GM23338 (cell line): ENCODE results near the gene DTNB. TPM values are rescaled to one million over a fixed set of nuclear protein-coding genes. Genes with fewer than 3 reads are reported as not detected.

ENCODE experiments used
- ATAC-seq: fragments of 200-7000 bp; cut with Tn5 transposase; 3 replicates; pipeline ENCODE4 v1.9.1; 2020
- DNase-seq: peaks from one replicate; pipeline ENCODE4 v3.0.0-alpha.2; 2015; ENCODE audit warnings: low spot score
- H2AFZ ChIP-seq: fragments of 200-600 bp; sonication (generic); 2 replicates; pipeline ENCODE4 v1.8.0; 2016; ENCODE audit warnings: antibody characterized with exemption, mild to moderate bottlenecking, moderate library complexity
- H3F3A ChIP-seq: fragments of 200-600 bp; sonication (generic); replicated peaks from 2 replicates; pipeline ENCODE4 v1.8.0; 2017; ENCODE audit warnings: antibody characterized with exemption, mixed run types, low read depth
- H3K27ac ChIP-seq: fragments of 200-600 bp; sonication (generic); 2 replicates; pipeline ENCODE4 v1.6.1; 2016; ENCODE audit warnings: low read depth
- H3K27me3 ChIP-seq: fragments of 200-600 bp; sonication (generic); 2 replicates; pipeline ENCODE4 v1.8.0; 2016; ENCODE audit warnings: mild to moderate bottlenecking, mixed run types, moderate library complexity; ENCODE audit not compliant: insufficient read depth
- H3K36me3 ChIP-seq: fragments of 200-600 bp; sonication (generic); 2 replicates; pipeline ENCODE4 v1.8.0; 2016; ENCODE audit warnings: mild to moderate bottlenecking; ENCODE audit not compliant: insufficient read depth
- H3K4me1 ChIP-seq: fragments of 200-600 bp; sonication (generic); 2 replicates; pipeline ENCODE4 v1.8.0; 2016; ENCODE audit warnings: mild to moderate bottlenecking, moderate library complexity; ENCODE audit not compliant: insufficient read depth
- H3K4me2 ChIP-seq: fragments of 200-600 bp; sonication (generic); 2 replicates; pipeline ENCODE4 v1.7.1; 2017; ENCODE audit warnings: mixed run types
- H3K4me3 ChIP-seq: fragments of 200-600 bp; sonication (generic); 2 replicates; pipeline ENCODE4 v1.6.1; 2016; ENCODE audit warnings: mixed run types
- H3K79me2 ChIP-seq: fragments of 200-600 bp; sonication (generic); replicated peaks from 2 replicates; pipeline ENCODE4 v1.8.0; 2017; ENCODE audit warnings: mild to moderate bottlenecking; ENCODE audit not compliant: insufficient read depth
- H3K9me2 ChIP-seq: fragments of 200-600 bp; sonication (generic); 2 replicates; pipeline ENCODE4 v1.8.0; 2017; ENCODE audit not compliant: insufficient read depth
- H4K20me1 ChIP-seq: fragments of 200-600 bp; sonication (generic); replicated peaks from 2 replicates; pipeline ENCODE4 v1.8.0; 2017; ENCODE audit warnings: mild to moderate bottlenecking; ENCODE audit not compliant: insufficient read depth
- H3K27ac Mint-ChIP-seq: 2 replicates; pipeline ENCODE4 v1.8.0; 2020; ENCODE audit warnings: inconsistent platforms, mild to moderate bottlenecking, moderate library complexity, mixed read lengths
- H3K27me3 Mint-ChIP-seq: 3 replicates; pipeline ENCODE4 v1.8.0; 2022; ENCODE audit warnings: low read depth, mild to moderate bottlenecking, moderate library complexity, mixed read lengths, inconsistent platforms; ENCODE audit not compliant: insufficient read depth, poor library complexity
- H3K36me3 Mint-ChIP-seq: 3 replicates; pipeline ENCODE4 v1.8.0; 2021; ENCODE audit warnings: low read depth, mild to moderate bottlenecking, inconsistent platforms, moderate library complexity, mixed read lengths
- H3K4me1 Mint-ChIP-seq: 3 replicates; pipeline ENCODE4 v1.8.0; 2020; ENCODE audit warnings: mild to moderate bottlenecking, inconsistent platforms, mixed read lengths
- H3K4me3 Mint-ChIP-seq: 3 replicates; pipeline ENCODE4 v1.8.0; 2021; ENCODE audit warnings: moderate library complexity, mild to moderate bottlenecking, inconsistent platforms, mixed read lengths
- H3K9me3 Mint-ChIP-seq: 3 replicates; pipeline ENCODE4 v1.8.0; 2020; ENCODE audit warnings: moderate library complexity, mild to moderate bottlenecking, inconsistent platforms, mixed read lengths
- CREB1 ChIP-seq: fragments of 250-450 bp; sonication (Bioruptor Pico); IDR thresholded peaks from 2 replicates; pipeline ENCODE4 v1.5.0; 2020; ENCODE audit warnings: low read depth, mild to moderate bottlenecking, moderate library complexity
- CTCF ChIP-seq, 2 experiments: fragments of 200-600 bp in 1 of 2; sonication (generic) in 1 of 2; conservative IDR thresholded peaks; 2 replicates each; pipeline versions ENCODE4 v1.5.1 to v1.6.1; 2016 to 2017; ENCODE audit warnings: antibody characterized with exemption in 2 of 2, low read depth in 2 of 2, mild to moderate bottlenecking in 2 of 2, moderate library complexity in 1 of 2
- EZH2phosphoT487 ChIP-seq: fragments of 200-600 bp; sonication (generic); IDR thresholded peaks from one replicate; pipeline ENCODE4 v1.8.1; 2018; ENCODE audit warnings: antibody characterized with exemption; ENCODE audit not compliant: unreplicated experiment
- REST ChIP-seq: IDR thresholded peaks from one replicate; pipeline ENCODE4 v1.6.1; 2018; ENCODE audit warnings: antibody characterized with exemption; ENCODE audit not compliant: unreplicated experiment
- ZNF114 ChIP-seq: fragments of 250-450 bp; sonication (Bioruptor Pico); IDR thresholded peaks from 2 replicates; pipeline ENCODE4 v1.5.0; 2020; ENCODE audit warnings: mild to moderate bottlenecking, moderate library complexity
- ZNF331 ChIP-seq: fragments of 250-450 bp; sonication (Bioruptor Pico); IDR thresholded peaks from 2 replicates; pipeline ENCODE4 v1.5.0; 2020; ENCODE audit warnings: low read depth, mild to moderate bottlenecking, moderate library complexity
- polyA plus RNA-seq: library from polyadenylated mRNA; unstranded; fragments of >200 nt; fragmentation: Nextera tagmentation; extraction: Ambion mirVana; gene quantifications from 2 replicates; pipeline ENCODE4 v1.2.1, GENCODE V29; 2016
- total RNA-seq: library from RNA; depleted of rRNA; stranded (reverse); fragments of >200 nt; shearing (Covaris generic); gene quantifications from 2 replicates; pipeline ENCODE4 v1.2.3, GENCODE V29; 2014
- TF ChIP-seq, protein P1 (sequence below): fragments of 250-450 bp; sonication (Bioruptor Pico); IDR thresholded peaks from 2 replicates; pipeline ENCODE4 v1.5.0; 2020; ENCODE audit warnings: mild to moderate bottlenecking, moderate library complexity

DTNB gene
- total and polyA plus RNA-seq, 2 experiments from 2014 or later: 22.1 to 29.4 TPM

GRCh38 chr2:25386971-25387875, 286.2 kb downstream of the DTNB start (continued):
- TF ChIP-seq ZNF114 (CRISPR knock-in tag) (no peak), REST (no peak), ZNF331 (CRISPR knock-in tag) (no peak), CREB1 (CRISPR knock-in tag) (no peak), CTCF (conservative IDR thresholded peaks at IDR 0.05; ENCODE audit: low read depth in 2 of 2) (no peak)

- no peak for DNase-seq
- ATAC-seq: no peak
- Histone ChIP-seq H3K9me2 (no peaks in the 10 kb centered on the region), H3K79me2 (no peaks in the 10 kb centered on the region), H3F3A (no peaks in the 10 kb centered on the region), H3K27me3 (no peaks in the 10 kb centered on the region), H2AFZ (no peak overlapping the region), H3K36me3 (no peaks in the 10 kb centered on the region), H3K4me3 (no peak overlapping the region), H3K4me2 (no peak overlapping the region), H3K4me1 (no peaks in the 10 kb centered on the region), H4K20me1 (0 out of 2 replicates have a peak, but pooled peaks cover 4% of the 10 kb centered on the region), H3K27ac (no peak overlapping the region)
- H3K4me3 Mint-ChIP-seq: no peak overlapping the region
- TF ChIP-seq, protein P1, sequence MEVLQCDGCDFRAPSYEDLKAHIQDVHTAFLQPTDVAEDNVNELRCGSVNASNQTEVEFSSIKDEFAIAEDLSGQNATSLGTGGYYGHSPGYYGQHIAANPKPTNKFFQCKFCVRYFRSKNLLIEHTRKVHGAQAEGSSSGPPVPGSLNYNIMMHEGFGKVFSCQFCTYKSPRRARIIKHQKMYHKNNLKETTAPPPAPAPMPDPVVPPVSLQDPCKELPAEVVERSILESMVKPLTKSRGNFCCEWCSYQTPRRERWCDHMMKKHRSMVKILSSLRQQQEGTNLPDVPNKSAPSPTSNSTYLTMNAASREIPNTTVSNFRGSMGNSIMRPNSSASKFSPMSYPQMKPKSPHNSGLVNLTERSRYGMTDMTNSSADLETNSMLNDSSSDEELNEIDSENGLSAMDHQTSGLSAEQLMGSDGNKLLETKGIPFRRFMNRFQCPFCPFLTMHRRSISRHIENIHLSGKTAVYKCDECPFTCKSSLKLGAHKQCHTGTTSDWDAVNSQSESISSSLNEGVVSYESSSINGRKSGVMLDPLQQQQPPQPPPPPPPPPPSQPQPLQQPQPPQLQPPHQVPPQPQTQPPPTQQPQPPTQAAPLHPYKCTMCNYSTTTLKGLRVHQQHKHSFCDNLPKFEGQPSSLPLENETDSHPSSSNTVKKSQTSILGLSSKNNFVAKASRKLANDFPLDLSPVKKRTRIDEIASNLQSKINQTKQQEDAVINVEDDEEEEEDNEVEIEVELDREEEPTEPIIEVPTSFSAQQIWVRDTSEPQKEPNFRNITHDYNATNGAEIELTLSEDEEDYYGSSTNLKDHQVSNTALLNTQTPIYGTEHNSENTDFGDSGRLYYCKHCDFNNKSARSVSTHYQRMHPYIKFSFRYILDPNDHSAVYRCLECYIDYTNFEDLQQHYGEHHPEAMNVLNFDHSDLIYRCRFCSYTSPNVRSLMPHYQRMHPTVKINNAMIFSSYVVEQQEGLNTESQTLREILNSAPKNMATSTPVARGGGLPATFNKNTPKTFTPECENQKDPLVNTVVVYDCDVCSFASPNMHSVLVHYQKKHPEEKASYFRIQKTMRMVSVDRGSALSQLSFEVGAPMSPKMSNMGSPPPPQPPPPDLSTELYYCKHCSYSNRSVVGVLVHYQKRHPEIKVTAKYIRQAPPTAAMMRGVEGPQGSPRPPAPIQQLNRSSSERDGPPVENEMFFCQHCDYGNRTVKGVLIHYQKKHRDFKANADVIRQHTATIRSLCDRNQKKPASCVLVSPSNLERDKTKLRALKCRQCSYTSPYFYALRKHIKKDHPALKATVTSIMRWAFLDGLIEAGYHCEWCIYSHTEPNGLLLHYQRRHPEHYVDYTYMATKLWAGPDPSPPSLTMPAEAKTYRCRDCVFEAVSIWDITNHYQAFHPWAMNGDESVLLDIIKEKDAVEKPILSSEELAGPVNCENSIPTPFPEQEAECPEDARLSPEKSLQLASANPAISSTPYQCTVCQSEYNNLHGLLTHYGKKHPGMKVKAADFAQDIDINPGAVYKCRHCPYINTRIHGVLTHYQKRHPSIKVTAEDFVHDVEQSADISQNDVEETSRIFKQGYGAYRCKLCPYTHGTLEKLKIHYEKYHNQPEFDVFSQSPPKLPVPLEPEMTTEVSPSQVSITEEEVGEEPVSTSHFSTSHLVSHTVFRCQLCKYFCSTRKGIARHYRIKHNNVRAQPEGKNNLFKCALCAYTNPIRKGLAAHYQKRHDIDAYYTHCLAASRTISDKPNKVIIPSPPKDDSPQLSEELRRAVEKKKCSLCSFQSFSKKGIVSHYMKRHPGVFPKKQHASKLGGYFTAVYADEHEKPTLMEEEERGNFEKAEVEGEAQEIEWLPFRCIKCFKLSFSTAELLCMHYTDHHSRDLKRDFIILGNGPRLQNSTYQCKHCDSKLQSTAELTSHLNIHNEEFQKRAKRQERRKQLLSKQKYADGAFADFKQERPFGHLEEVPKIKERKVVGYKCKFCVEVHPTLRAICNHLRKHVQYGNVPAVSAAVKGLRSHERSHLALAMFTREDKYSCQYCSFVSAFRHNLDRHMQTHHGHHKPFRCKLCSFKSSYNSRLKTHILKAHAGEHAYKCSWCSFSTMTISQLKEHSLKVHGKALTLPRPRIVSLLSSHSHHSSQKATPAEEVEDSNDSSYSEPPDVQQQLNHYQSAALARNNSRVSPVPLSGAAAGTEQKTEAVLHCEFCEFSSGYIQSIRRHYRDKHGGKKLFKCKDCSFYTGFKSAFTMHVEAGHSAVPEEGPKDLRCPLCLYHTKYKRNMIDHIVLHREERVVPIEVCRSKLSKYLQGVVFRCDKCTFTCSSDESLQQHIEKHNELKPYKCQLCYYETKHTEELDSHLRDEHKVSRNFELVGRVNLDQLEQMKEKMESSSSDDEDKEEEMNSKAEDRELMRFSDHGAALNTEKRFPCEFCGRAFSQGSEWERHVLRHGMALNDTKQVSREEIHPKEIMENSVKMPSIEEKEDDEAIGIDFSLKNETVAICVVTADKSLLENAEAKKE (CRISPR knock-in tag): no peak
- TF ChIP-seq ZNF114 (CRISPR knock-in tag) (no peak), CTCF (conservative IDR thresholded peaks at IDR 0.05; ENCODE audit: low read depth in 2 of 2) (no peak), ZNF331 (CRISPR knock-in tag) (no peak), EZH2phosphoT487 (no peak)
- H3K9me3 Mint-ChIP-seq: no peaks in the 10 kb centered on the region
- peaks cover 20% of the 10 kb centered on the region for H3K36me3 Mint-ChIP-seq
- peaks cover 11% of the 10 kb centered on the region for H3K4me1 Mint-ChIP-seq
- no peak overlapping the region for H3K27ac Mint-ChIP-seq
- H3K27me3 Mint-ChIP-seq: peaks cover 4% of the 10 kb centered on the region
Measured at GRCh38 chr2:25385910-25386309, 287.5 kb downstream of the DTNB start.
